Measurements from ENCODE around the gene CHMP1B. TPM values are rescaled to one million over a fixed set of nuclear protein-coding genes. Genes with fewer than 3 reads are reported as not detected.

The CHMP1B gene
- polyA plus RNA-seq, 1 experiment, result 32.6 TPM

DNA sequence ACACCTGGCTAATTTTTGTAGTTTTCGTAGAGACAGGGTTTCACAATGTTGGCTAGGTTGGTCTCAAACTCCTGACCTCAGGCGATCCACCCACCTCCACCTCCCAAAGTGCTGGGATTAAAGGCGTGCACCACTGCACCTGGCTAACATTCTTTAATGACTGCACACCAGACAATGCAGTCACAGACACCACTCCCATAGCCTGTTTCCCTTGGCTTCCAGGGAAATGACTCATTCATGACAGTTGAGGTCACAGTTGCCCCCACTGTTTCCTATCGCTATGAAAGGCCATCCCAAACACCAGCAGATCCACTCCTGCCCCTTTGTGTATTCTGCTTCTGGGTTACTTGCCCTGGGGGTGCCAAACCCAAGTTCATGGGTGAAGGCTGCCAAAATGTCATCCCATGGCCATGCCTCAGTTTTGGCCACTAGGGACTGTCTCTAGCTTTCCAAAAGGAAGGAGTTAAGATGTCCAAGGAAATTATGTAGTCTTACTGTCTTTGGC is 8.7 kb downstream of the CHMP1B start:
- Histone ChIP-seq H3K27me3 (ENCODE audit: control insufficient read depth, insufficient read depth, low read length) (no peaks in the 10 kb centered on the region), H3K9me3 (ENCODE audit: control insufficient read depth, insufficient read depth, low read length) (no peaks in the 10 kb centered on the region; the same call in 1 of the 2 replicates), H3K27ac (ENCODE audit: low read depth, low read length) (no peak overlapping the region), H3K4me3 (ENCODE audit: low read depth, low read length) (no peak overlapping the region)
- TF ChIP-seq, protein P1, sequence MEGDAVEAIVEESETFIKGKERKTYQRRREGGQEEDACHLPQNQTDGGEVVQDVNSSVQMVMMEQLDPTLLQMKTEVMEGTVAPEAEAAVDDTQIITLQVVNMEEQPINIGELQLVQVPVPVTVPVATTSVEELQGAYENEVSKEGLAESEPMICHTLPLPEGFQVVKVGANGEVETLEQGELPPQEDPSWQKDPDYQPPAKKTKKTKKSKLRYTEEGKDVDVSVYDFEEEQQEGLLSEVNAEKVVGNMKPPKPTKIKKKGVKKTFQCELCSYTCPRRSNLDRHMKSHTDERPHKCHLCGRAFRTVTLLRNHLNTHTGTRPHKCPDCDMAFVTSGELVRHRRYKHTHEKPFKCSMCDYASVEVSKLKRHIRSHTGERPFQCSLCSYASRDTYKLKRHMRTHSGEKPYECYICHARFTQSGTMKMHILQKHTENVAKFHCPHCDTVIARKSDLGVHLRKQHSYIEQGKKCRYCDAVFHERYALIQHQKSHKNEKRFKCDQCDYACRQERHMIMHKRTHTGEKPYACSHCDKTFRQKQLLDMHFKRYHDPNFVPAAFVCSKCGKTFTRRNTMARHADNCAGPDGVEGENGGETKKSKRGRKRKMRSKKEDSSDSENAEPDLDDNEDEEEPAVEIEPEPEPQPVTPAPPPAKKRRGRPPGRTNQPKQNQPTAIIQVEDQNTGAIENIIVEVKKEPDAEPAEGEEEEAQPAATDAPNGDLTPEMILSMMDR (IDR thresholded peaks at IDR 0.05; ENCODE audit: low read depth, low read length), result peak; percentile 23; the same call in 1 of the 2 replicates
- ChIA-PET CTCF (interaction anchor here (1.5 kb wide), 1 partner anchor 78 kb away, joined by 5 read pairs; no protein-coding TSS in a partner anchor), POLR2A (interaction anchor here (0.6 kb wide), 1 partner anchor 14 kb away, joined by 3 read pairs; no protein-coding TSS in a partner anchor)
- DNase-seq (ENCODE audit: low read depth, low spot score), result peak; percentile 21

GRCh38 chr18:11860594-11861450 is 9.6 kb downstream of the CHMP1B start:
- H3K4me3 ChIP-seq (ENCODE audit: low read depth, low read length), result no peak overlapping the region
- H3K9me3 ChIP-seq (ENCODE audit: control insufficient read depth, insufficient read depth, low read length), result no peaks in the 10 kb centered on the region; the same call in 1 of the 2 replicates
- H3K27ac ChIP-seq (ENCODE audit: low read depth, low read length), result no peak overlapping the region
- TF ChIP-seq, protein P1 (IDR thresholded peaks at IDR 0.05; ENCODE audit: low read depth, low read length), result no peak
- H3K27me3 ChIP-seq (ENCODE audit: control insufficient read depth, insufficient read depth, low read length), result no peaks in the 10 kb centered on the region
- POLR2A ChIA-PET, result interaction anchor here (0.6 kb wide), 1 partner anchor 13 kb away, joined by 3 read pairs; no protein-coding TSS in a partner anchor
- DNase-seq (ENCODE audit: low read depth, low spot score), result no peak
- CTCF ChIA-PET, result interaction anchor here (1.5 kb wide), 1 partner anchor 77 kb away, joined by 5 read pairs; no protein-coding TSS in a partner anchor

- DNase-seq (ENCODE audit: low read depth, low spot score), result no peak
- no peak overlapping the region for H3K27ac ChIP-seq (ENCODE audit: low read depth, low read length)
- H3K4me3 ChIP-seq (ENCODE audit: low read depth, low read length), result no peak overlapping the region
- H3K9me3 ChIP-seq (ENCODE audit: control insufficient read depth, insufficient read depth, low read length), result no peaks in the 10 kb centered on the region; the same call in 1 of the 2 replicates
- CTCF ChIA-PET, result no interaction called here
- POLR2A ChIA-PET, result no interaction called here
- no peaks in the 10 kb centered on the region for H3K27me3 ChIP-seq (ENCODE audit: control insufficient read depth, insufficient read depth, low read length)
- TF ChIP-seq, protein P1 (IDR thresholded peaks at IDR 0.05; ENCODE audit: low read depth, low read length), result no peak
Observed at GRCh38 chr18:11861583-11862288, 10.5 kb downstream of the CHMP1B start.

DNA sequence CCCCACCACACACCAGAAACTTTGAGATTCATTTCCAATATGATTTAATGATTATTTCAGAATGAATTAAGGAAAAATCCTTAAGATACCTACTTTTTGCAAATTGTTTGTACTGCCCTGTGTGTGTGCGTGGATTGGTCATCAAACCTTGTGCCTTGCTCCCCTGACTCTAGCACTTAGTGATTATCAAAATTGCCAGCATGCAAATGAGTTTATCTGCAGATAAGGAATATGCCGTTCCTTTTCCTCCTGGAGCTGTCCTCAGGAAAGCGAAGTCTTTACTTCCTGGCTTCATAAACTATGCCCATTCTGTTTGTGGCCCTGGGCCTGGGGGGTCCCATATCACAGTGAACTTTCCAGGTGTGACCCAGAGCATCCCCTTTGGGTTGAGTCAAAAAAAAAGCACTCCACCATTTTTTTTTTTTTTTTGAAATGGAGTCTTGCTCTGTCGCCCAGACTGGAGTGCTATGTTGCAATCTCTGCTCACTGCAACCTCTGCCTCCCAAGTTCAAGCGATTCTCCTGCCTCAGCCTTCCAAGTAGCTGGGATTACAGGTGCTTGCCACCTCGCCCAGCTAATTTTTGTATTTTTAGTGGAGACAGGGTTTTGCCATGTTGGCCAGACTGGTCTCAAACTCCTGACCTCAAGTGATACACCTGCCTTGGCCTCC is 11.4 kb downstream of the CHMP1B start:
- H3K4me3 ChIP-seq (ENCODE audit: low read depth, low read length), result no peak overlapping the region
- H3K27me3 ChIP-seq (ENCODE audit: control insufficient read depth, insufficient read depth, low read length), result no peaks in the 10 kb centered on the region
- TF ChIP-seq, protein P1 (IDR thresholded peaks at IDR 0.05; ENCODE audit: low read depth, low read length), result no peak
- no peak overlapping the region for H3K27ac ChIP-seq (ENCODE audit: low read depth, low read length)
- H3K9me3 ChIP-seq (ENCODE audit: control insufficient read depth, insufficient read depth, low read length), result no peaks in the 10 kb centered on the region; the same call in 1 of the 2 replicates
- DNase-seq (ENCODE audit: low read depth, low spot score), result no peak
- POLR2A ChIA-PET, result no interaction called here
- CTCF ChIA-PET, result no interaction called here

Measured in AG04450 (cell line).